ENCODE measurements around the gene HEATR5A.
A peak's percentile ranks its signal among the peaks of the same experiment; 100 is the strongest.
"Not testable (repeated sequence)": the region's sequence is repeated elsewhere in the genome, so short reads cannot be mapped to it uniquely, and the experiment has no call there.

HEATR5A gene

DNA sequence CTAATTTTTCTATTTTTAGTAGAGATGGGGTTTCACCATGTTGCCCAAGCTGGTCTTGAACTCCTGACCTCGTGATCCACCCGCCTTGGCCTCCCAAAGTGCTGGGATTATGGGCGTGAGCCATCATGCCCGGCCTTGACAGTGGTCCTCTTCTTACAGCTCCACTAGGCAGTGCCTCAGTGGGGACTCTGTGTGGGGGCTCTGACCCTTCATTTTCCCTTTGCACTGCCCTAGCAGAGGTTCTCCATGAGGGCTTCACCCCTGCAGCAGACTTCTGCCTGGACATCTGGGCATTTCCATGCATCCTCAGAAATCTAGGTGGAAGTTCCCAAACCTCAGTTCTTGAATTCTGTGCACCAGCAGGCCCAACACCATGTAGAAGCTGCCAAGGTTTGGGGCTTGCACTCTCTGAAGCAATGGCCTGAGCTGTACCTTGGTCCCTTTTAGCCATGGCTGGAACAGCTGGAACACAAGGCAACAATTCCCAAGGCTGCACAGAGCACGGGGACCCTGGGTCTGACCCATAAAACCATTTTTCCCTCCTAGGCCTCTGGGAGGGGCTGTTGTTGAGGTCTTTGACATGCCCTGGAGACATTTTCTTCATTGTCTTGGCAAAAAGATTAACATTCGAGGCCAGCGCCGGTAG is 90.4 kb downstream of the HEATR5A start:
- not testable (repeated sequence) for DNase-seq (ENCODE audit: low spot score)

GRCh38 chr14:31326111-31326510 is 94.2 kb downstream of the HEATR5A start:
- DNase-seq (ENCODE audit: low spot score): no peak

GRCh38 chr14:31323419-31323818 is 96.9 kb downstream of the HEATR5A start:
- no peak for DNase-seq (ENCODE audit: low spot score)

GRCh38 chr14:31320922-31321766 is 99.2 kb downstream of the HEATR5A start:
- DNase-seq (ENCODE audit: low spot score): no peak

DNA sequence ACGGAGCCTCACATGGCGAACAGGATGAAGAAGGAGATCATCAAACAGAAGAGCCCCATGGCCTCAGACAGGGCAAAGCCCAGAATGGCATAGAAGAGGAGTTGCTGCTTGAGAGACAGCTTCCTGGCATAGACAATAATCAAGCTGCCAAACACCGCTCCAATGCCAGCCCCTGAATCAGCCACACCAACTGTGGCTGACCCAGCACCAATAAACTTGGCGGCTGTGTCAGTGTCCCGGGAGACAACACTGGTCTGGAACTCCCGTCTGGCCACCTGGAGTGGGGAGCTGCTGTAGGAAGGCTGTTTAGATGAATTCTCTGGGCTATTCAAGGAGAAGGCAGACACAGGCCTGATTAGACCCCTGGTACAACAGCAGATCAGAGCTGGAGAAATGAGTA is 100.1 kb downstream of the HEATR5A start:
- DNase-seq (ENCODE audit: low spot score): no peak

- DNase-seq (ENCODE audit: low spot score): no peak
Observed at GRCh38 chr14:31319701-31320100, 100.6 kb downstream of the HEATR5A start.

DNA sequence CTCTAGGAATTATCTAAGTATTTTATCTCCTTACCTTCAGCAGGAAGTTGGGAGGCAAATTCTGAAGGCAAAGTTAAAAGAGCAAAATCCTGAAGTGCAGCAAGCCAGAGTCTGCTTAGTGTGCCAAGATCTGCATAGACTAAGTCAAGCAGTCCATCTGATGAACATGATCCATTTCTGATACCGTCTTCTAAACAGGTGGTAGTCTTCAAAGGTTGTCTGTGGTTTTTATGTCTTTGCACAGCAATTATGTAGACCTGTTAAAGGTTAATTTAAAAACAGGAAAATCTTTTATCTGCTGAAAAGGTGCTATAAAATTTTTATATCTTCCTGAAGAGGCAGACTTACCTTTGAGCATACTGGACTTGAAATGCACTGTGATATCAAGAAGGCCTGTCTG is 107.4 kb downstream of the HEATR5A start:
- no peak for DNase-seq (ENCODE audit: low spot score)

GRCh38 chr14:31312370-31312769 is 108.0 kb downstream of the HEATR5A start:
- not testable (repeated sequence) for DNase-seq (ENCODE audit: low spot score)

DNA sequence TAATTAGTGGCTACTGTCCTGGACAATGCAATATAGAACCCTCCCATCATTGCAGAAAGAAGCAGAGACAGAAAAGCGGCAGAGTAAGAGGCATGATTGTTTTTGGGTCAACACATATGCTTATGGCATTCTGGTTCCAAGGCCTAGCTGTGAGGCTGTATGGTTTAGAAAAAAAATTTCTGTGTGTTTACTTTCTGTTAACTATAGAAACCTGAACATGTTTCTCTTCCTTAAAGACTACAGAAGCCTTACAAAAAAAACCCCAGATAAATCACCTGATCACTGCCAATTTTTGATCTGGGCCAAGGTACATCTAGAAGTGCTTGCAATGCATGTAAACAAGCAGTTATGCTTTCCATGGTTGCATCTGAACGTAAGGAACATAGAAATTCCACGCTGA is 112.7 kb downstream of the HEATR5A start:
- DNase-seq (ENCODE audit: low spot score): no peak

DNA sequence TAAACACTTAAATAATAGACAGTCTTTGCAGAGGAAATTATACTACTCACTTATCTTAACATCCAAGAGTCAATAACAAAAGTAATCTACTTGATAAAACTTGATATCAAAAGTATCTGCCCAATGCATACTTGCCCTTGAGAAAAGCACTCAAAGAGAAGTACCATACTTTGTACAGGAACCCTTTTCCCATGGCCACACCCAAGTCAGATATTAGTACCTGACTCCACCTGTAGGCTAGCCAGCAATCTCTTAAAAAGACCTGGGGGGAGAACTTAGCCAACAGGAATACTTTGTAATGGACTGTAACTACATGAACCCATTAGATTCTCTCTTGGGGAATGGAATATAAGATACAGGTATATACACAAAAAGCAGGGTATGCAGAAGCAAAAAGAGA is 113.2 kb downstream of the HEATR5A start:
- no peak for DNase-seq (ENCODE audit: low spot score)

- no peak for DNase-seq (ENCODE audit: low spot score)
Observed at GRCh38 chr14:31303654-31304053, 116.7 kb downstream of the HEATR5A start.

DNA sequence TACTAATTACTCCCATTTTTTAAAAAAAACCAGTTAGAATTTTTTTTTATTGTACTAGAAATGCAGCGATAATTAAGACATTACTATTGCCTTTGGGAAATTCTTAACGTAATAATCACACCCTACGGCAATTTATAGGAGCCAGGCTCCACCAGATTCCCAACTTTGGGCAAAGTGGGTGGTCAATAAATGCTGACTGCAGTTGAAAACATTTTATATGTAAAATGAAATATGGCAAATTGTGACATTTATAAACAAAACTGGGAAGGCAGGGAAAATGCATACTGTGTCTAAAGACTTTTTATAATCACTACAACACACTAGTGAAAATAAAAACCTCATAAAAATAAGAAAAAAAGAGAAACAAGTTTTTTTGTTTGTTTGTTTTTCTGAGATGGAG is 119.5 kb downstream of the HEATR5A start:
- no peak for DNase-seq (ENCODE audit: low spot score)

DNA sequence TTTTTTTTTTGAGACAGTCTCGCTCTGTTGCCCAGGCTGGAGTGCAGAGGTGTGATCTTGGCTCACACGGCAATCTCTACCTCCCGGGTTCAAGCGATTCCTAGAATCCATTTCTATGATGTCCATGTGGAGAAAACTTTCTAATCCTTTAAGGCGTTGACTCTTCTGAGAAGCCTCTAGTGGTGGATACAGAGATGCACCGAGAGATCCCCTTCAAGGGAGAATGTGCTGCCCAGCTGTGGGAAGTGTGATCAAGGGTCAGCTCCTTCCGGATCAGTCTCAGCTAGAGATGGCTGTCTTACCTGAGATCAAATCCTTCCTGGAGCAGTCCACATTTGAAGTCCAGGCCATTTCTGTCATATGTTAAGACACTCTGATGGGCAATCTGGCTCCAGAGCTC is 120.1 kb downstream of the HEATR5A start:
- peak; percentile 48 for DNase-seq (ENCODE audit: low spot score)

GRCh38 chr14:31297701-31298344 is 122.5 kb downstream of the HEATR5A start:
- DNase-seq (ENCODE audit: low spot score): no peak

- no peak for DNase-seq (ENCODE audit: low spot score)
Observed at GRCh38 chr14:31297112-31297511, 123.2 kb downstream of the HEATR5A start.

- DNase-seq (ENCODE audit: low spot score): no peak
Observed at GRCh38 chr14:31294746-31295405, 125.5 kb downstream of the HEATR5A start.

- DNase-seq (ENCODE audit: low spot score): no peak
Observed at GRCh38 chr14:31292937-31293616, 127.3 kb downstream of the HEATR5A start.

DNA sequence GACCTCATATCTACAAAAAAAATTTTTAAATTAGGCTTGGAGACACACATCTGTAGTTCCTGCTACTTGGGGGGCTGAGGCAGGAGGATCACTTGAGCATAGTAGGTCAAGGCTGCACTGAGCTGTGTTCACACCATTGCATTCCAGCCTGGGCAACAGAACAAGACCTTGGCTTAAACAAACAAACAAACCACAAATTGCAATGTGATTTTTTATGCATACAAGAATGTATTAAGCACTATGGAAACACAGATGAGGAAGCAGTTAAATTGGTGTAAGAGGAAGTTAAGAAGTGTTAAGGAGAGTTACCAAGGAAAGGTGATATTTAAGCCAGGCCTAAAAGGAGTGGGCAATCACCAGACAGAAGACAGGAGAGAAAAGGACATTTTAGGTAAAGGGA is 129.1 kb downstream of the HEATR5A start:
- no peak for DNase-seq (ENCODE audit: low spot score)

- no peak for DNase-seq (ENCODE audit: low spot score)
Observed at GRCh38 chr14:31287294-31287972, 132.9 kb downstream of the HEATR5A start.

DNA sequence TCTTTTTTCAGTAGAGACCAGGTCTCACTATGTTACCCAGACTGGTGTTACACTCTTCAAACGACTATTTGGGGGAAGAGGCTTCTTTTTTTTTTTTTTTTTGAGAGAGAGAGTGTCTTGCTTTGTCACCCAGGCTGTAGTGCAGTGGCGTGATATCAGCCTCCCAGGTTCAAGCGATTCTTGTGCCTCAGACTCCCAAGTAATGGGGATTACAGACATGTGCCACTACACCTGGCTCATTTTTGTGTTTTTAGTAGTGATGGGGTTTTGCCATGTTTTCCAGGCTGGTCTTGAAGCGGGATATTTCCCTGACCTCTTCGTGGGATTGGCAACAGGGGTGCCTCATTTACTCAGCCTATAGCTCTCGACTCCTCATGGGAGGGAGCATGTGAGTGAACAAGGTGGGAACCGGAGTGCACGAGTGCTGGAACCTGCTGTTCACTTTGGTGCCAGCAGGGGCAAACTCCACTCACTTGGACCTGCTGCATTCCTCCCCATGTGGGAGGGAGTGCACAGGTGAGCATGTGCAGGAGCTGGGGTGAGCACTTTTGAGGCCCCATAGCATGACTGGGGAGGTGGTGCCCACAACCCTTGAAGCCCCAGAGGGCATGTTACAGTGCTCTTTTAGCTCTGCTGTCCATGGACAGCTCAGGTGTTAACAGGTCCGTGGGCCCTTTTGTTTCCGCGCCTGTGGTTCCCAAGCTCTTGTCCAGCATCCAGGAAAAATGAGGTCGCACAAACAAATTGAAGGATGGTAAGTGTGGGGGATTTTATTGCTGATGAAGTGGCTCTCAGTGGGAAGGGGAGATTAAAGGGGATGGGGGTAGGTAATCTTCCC is 133.7 kb downstream of the HEATR5A start:
- DNase-seq (ENCODE audit: low spot score): no peak

Data from HuH-7 (cell line).